GM18498 (cell line): Measurements from ENCODE around the gene NEURL2.
"Not testable (repeated sequence)": the region's sequence is repeated elsewhere in the genome, so short reads cannot be mapped to it uniquely, and the experiment has no call there.

Source experiments
- ATAC-seq: cut with Tn5 transposase; IDR thresholded peaks from one replicate; pipeline ENCODE4 v1.9.1; 2021; ENCODE audit warnings: mild to moderate bottlenecking, moderate library complexity; ENCODE audit not compliant: unreplicated experiment

NEURL2 gene

DNA sequence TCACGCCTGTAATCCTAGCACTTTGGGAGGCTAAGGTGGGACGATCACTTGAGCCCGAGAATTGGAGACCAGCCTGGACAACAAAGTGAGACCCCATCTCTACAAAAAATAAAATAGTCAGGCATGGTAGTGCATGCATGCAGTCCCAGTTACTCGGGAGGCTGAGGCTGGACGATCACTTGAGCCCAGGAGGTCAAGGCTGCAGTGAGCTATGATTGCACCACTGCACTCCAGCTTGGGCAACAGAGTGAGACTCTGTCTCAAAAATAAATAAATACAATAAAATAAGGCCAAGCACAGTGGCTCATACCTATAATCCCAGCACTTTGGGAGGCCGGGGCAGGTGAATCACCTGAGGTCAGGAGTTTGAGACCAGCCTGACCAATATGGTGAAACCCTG, 10.3 kb upstream of the NEURL2 start:
- ATAC-seq = not testable (repeated sequence)

DNA sequence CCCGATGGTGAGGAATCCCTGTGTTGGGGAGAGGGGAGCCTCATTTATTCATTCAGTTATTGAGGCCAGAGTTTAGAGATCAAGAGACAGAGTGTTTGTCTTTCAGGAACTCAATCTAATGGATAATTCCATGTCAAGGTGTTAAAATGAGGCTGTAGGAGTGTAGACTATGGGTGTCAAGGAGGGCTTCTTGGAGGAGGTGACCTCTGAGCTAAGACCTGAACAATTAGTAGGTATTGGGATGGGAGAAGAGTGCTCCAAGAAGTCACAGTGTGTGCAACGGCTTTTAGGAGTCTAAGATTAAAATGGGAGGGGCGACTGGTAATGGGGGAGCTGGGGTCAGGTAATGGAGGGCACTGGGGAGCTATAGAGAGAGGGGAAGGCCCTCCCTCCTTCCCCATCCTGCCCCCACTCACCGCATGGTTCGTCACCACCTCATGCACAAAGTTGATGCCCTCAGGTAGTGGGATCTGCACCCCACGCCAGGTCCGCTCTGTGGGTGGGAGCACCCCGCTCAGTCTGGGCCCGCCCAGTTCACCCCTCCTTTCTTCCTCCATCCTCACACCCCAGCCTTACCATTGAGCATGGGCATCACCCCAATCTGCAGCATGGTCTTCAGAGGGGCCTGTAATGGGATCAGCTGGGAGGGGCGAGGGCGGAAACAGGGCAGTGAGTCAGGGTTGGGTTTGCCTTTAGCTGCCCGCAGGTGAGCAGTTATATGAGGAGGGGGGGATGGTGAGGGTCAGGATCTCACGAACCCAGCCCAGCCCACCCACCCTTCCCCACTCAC, 8.2 kb upstream of the NEURL2 start:
- no peak for ATAC-seq

DNA sequence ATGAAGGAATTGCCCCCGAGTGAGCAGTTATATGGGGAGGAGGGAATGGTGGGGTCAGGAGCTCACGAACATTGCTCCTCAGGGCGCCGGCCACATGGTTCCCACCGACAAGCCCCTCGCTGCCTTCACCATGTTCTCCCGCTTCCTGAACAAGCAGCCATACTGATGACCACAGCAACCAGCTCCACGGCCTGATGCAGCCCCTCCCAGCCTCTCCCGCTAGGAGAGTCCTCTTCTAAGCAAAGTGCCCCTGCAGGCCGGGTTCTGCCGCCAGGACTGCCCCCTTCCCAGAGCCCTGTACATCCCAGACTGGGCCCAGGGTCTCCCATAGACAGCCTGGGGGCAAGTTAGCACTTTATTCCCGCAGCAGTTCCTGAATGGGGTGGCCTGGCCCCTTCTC, 7.3 kb upstream of the NEURL2 start:
- no peak for ATAC-seq

DNA sequence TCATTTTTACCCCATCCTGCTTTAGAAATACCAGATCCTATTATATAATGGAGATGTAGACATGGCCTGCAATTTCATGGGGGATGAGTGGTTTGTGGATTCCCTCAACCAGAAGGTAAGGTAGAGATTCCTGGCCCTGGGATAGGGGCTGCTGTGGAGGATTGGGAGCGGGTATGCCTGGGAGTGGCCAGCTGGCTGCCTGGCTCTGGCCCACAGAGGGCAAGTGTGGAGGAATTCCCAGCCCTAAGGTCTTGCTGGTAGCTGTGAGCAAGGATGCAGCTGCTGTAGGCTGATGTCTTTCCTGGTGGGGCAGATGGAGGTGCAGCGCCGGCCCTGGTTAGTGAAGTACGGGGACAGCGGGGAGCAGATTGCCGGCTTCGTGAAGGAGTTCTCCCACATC, 6.7 kb upstream of the NEURL2 start:
- no peak for ATAC-seq

DNA sequence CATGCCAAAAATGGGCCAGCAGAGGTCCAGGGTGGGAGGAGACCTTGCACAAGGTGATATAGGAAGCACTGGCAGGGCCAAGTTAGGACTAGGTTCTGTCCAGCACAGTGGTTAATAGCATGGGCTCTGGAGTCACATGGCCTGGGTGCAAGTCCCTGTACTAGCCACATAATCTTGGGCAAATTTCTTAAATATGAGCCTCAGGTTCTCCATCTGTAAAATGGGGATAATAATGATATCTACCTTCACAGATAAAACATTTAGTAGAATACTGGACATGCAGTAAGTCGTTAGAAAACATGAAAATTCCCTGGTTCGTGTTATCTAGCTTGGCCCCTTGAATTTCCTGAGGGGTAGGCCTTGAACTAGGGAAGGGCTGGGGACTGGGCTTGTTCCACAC, 6.3 kb upstream of the NEURL2 start:
- no peak for ATAC-seq

DNA sequence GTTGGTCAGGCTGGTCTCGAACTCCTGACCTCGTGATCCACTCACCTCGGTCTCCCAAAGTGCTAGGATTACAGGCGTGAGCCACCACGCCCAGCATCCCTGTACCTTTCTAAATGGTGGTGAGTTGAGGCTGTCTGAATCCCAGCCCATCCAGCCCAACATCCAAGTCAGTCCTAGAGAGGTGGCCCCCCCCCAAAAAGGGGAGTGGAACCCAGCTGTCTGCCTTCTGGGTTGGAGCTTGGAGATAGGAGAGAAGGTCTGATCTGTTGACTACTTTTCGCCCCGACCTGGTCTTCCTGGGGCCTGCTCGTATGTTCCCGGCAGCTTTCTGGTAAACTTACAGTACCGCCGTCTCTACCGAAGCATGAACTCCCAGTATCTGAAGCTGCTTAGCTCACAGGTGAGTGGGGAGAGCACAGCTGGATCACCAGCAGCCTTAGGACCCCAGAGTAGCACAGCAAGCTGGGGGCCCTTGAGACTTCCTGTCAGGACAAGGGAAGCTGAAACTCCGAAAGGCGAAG, 5.7 kb upstream of the NEURL2 start:
- no peak for ATAC-seq

DNA sequence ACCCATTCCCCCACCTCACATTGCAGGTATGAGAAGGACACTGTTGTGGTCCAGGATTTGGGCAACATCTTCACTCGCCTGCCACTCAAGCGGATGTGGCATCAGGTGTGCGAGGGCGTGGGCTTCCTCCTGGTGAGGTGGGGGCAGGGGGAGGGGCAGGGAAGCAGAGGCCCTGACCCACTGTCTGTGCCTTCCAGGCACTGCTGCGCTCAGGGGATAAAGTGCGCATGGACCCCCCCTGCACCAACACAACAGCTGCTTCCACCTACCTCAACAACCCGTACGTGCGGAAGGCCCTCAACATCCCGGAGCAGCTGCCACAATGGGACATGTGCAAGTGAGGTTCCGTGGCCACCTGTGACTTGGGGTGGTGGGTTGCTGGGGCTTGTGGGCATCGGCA, 3.8 kb upstream of the NEURL2 start:
- ATAC-seq = no peak

DNA sequence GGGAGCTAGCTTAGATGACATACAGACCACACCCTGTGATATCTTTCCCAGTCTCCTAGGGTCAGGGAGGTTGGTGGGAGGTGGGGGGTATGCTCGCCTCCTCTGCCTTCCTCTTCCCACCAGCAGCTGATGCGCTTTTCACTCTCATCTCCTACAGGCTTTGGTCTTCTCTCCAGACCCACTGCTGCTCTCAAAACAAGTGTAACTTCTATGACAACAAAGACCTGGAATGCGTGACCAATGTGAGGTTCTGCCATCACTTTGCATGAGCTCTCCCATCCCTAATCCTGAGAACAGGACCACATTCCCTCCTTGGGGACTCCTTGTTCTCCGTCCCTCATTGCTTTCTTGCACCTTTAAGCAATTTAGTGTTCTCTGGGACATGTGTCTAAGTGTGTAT, 2.8 kb upstream of the NEURL2 start:
- no peak for ATAC-seq

DNA sequence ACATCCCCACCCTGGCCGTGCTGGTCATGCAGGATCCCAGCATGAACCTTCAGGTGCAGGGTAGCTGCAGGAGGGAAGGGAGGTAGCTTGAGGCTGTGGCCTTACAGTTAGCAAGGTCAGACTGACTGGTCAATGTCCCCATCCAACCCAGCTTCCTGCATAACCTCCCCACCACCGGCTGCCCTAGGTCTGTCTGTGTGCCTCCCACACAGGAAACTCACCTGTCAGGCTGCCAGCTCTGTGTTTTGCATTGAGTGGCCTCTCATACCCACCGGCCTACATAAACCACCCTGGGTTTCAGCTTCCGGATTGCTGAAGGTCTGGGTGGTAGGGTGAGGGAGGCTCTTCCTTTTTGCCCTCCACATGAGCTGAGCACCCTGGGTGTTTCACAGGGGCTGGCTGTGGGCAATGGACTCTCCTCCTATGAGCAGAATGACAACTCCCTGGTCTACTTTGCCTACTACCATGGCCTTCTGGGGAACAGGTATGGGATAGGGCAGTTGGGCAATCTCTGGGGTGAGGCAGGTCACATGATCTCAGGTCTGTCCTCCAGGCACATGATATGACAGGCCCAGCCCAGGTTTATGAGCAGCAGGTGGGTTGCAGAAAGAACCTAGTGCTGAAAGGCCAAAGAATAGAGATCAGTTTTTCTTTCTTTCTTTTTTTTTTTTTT, 2.0 kb upstream of the NEURL2 start:
- ATAC-seq = no peak

DNA sequence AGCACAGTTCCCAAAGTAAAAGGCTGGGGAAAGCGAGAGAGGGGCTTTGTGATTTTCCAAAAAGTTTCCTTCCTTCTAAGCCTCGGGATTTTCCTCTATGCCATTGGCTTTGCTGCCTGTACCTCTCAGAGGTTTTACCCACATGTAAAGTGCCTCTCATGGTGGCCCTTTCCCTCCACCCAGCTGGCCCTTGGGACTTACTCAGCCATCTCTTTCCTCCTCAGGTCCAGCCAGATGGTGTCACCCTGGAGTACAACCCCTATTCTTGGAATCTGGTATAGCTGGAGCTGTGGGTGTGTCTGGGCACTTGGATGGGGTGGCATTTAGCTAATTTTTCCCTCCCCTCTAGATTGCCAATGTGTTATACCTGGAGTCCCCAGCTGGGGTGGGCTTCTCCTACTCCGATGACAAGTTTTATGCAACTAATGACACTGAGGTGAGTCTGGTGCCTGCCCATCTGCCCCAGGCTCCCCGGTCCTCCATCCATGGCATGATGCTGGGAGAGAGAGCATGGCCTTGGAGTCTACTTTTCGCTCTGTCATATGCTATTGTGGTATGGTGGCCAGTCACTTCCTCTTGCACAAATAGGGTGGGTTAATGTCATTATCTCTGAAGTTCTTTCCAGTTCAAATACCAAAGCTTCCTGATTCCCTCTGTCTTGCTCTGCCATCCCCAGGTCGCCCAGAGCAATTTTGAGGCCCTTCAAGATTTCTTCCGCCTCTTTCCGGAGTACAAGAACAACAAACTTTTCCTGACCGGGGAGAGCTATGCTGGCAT, 1.2 kb upstream of the NEURL2 start:
- no peak for ATAC-seq

DNA sequence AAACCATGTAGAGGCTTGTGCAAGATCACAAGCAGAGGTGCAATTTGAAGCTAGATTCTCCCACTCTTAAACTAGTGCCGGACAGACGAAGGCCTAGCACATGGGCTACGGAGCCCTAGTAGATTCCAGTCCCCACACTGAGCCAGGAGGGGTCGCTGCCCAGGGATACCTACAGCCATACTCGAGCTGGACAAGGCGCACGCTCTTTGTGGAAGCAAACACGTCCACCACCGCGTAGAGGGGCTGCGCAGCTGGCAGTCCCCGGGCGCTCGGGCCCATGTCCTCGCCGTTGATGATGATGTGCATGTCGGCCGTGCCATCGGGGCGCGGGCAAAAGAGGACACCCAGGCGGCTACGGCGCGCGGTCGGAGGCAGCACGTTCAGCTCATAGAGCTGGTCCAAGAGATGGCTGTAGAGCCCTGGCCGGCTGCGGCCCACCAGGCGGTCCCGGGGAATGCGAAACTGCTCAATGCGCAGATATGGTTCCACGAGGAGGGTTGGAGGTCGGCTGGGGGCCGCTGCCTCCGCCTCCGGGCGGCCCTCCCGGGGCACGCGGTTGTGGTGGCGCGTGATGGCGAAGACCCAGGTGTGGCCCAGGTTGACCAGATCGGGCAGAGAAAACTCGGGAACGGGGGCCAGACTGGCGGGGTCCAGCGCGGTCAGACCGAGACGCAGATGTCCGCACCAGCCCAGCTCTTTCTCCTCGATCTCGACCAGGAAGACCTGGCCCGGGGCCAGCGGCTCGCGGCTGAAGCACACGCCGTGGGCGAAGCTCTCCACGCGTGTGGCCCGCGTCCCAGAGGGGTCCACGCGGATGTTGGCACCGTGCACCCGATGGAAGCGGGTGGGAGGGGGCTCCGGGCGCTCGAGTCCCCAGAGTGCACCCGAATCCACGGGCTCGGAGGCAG, 677 bp downstream of the NEURL2 start:
- peak; percentile 15 for ATAC-seq

DNA sequence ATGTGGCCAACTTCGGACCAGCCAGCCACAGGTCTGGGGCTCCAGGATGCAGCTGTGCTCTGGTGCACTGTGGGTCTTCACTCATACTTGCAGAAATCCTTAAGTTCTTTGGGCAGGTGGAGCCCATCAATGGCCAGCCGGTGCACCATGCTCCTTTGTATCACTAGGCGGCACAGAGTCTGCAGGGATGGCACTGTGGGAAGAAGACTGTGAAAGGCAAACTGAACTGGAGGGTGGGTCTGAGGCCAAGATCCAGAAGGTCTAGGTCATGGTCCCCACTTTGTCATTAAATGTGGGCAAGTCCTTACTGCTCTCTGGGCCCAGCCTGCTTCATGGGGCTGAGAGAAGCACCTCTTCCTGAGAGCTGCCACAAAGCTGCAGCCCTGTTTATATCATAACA, 2.3 kb downstream of the NEURL2 start:
- ATAC-seq = no peak

DNA sequence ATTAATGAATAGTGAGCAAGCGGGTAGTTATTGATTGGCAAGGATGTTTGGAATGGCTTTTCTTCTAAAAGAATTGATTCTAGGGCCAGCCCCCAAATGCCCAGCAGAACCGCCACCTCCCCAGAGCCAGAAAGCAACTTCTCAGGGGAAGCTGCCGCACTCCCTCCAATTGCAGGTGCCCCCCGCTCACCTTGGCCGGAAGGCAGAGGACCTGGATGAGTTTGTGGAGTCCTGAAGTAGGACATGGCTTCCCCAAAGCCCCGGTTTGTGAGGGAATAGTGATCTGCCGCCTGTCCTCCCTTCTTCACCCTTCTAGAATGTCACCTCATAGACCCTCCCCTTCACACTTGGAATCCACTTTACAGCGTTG, 3.7 kb downstream of the NEURL2 start, which contains the start of gene SPATA25:
Gene SPATA25 (minus strand): TSS at position 277 of the 370 bp plus-strand sequence. CDS start 32 bp downstream, at position 245.
- no peak for ATAC-seq

DNA sequence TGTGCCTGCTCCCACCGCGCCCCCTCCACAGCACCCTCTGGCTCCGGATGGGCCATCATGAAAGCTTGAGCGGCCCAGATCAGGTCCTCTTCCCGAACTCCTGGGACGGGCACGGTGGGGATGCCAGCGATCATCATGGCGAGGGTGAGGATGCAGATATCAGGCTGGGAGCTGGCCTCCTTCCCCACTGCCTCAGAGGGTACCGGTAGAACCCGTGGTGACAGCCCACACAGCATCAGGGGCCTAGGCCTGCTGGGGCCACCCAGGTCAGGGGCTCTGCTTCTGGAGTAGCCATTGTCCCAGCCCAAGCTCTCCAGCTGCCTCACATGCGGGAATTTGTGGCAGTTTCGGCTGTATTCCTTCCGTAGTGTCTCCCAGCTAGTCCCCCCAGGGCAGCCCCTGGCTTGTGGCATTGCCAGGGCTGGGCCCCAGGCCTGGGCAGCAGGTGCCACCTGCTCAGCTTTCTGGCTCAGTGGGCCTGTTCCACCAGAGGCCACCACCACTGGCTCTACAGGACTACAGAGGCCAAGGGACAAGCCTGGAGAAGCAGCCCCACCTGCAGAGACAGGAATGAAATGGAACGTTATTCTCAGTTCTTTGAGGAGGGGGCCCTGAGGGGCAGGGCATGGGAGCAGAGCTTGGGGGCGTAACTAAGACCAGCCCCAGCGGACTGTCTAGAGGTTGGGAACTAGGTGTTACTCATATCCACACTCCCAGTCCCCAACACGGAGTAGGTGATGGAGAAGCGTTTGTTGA, 4.2 kb downstream of the NEURL2 start:
- no peak for ATAC-seq

DNA sequence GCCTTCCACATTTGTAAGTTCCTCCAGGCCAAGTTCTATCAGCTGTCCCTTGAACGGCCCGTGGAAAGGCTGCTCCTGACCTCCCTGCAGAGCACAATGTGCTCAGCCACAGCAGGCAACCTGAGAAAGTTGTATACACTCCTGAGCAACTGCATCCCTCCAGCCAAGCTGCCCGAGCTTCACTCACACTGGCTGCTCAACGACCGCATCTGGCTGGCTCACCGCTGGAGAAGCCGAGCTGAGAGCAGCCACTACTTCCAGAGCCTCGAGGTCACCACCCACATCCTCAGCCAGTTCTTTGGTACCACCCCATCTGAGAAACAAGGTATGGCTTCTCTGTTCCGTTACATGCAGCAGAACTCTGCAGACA, 7.9 kb downstream of the NEURL2 start:
- no peak for ATAC-seq

DNA sequence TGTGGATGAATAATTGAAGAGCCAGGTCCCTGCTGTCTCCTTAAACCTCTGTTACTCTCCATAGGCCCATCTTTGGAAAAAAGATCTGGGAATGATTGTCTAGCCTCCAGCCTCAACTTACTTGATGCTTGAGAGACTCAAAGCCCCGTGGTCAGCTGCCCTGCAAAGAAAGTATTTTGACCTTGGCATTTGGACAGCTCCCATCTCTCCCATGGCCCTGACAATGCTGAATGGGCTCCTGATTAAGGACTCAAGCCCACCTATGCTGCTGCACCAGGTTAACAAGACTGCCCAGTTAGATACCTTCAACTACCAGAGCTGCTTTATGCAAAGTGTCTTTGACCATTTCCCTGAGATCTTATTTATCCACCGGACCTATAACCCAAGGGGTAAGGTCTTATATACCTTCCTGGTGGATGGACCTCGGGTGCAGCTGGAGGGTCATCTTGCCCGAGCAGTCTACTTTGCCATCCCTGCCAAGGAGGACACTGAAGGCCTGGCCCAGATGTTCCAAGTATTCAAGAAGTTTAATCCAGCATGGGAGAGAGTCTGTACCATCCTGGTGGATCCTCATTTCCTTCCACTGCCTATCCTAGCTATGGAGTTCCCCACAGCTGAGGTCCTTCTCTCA, 8.4 kb downstream of the NEURL2 start:
- ATAC-seq = no peak

DNA sequence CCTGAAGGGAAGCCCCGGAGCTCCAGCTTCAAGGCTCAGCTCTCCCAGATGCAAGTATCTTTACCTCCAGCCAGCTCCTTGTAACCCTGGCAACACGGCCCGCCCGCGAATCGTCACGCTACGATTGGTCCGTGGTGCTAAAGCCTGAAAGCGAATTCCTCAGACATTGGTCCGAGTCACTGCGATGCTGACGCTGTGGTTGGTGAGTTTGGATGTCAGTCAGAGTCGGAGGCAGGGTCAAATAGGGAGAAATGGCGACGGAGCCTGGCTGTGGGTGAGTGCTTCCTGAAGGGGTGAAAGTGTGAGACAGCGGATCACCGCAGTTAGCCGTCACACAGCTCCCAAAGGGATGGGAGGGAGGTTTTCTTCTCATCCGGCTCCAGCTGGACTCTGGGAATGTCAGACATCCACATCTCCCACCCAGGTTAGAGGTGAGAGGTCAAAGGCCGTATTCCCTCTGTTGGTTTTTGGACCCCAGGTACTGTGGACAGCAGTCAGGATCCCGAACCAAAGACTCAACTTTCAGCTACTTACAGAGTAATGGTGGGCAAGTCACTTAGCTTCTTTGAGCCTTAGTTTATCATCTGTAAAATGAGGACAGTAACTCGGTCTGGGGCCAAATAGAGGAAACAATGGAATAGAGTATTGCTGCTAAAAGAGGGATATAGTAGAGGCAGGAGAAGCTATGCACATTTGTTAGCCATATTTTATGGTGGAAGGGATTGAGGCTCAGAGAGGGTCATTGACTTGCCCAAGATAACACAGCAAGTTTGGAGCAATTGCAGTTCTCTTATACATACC, 9.8 kb downstream of the NEURL2 start, which contains the start of gene ZSWIM1:
Gene ZSWIM1 (plus strand): TSS at position 240 of the 801 bp plus-strand sequence. CDS start 1,366 bp downstream, outside the sequence.
- peak; percentile 98 for ATAC-seq

DNA sequence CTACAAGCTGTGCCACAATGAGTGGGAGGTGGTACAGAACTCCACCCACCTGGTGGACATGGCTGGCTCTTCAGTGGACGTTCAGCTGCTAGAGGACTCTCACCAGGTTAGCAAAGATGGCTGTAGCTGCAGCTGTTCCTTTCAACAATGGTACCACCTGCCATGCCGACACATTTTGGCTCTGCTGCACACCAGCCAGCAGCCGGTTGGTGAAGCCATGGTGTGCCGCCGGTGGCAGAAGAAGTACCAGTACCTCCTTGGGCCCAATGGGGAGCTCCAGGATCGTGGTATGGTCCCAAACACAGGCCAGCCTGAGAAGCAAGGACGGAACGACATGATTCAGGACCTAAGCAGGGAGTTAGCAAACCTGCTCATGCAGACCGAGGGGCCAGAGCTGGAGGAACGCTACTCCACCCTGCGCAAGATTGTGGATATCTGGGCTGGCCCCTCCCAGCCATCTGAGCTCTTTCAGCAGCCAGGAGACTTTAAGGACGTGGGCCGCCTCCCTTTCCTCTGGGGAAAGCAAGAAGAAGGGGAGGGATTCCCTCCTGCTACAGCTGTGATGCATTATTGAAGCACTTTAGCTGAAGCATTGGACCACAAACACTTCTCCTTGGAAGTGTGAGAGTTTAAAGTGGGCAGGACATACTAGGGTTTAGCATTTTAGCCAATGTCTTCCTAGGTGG, 12.8 kb downstream of the NEURL2 start:
- no peak for ATAC-seq
